Neural progenitor cell (in vitro differentiated cells): ENCODE measurements around the gene RAP1A.

Source experiments
- CTCF ChIP-seq: fragments of 200-600 bp; sonication (generic); IDR thresholded peaks from 2 replicates; pipeline ENCODE4 v1.5.1; 2017; ENCODE audit warnings: antibody characterized with exemption, mild to moderate bottlenecking
- EZH2phosphoT487 ChIP-seq: fragments of 200-600 bp; sonication (generic); IDR thresholded peaks from 2 replicates; pipeline ENCODE4 v1.6.1; 2017; ENCODE audit warnings: antibody characterized with exemption

GRCh38 chr1:111746614-111746999 lies 127.0 kb downstream of the RAP1A start:
- no peak for TF ChIP-seq CTCF
- TF ChIP-seq EZH2phosphoT487: no peak
